SU-DHL-6 (cell line): Measurements from ENCODE around the gene PNPLA6.

ENCODE experiments used
- H2AFZ ChIP-seq: fragments of 200-600 bp; sonication (generic); 2 replicates; pipeline ENCODE4 v1.6.1; 2014; ENCODE audit warnings: low read depth, mild to moderate bottlenecking, moderate library complexity, mixed read lengths, antibody characterized with exemption, low read length; ENCODE audit not compliant: severe bottlenecking
- H3F3A ChIP-seq: fragments of 200-600 bp; shearing (Covaris generic); 2 replicates; pipeline ENCODE4 v1.6.0; 2016; ENCODE audit warnings: antibody characterized with exemption, mild to moderate bottlenecking; ENCODE audit not compliant: insufficient read depth
- H3K27ac ChIP-seq: fragments of 200-600 bp; sonication (generic); 2 replicates; pipeline ENCODE4 v1.5.1; 2016; ENCODE audit warnings: low read depth, mild to moderate bottlenecking, low read length, moderate library complexity, mixed read lengths
- H3K27me3 ChIP-seq: fragments of 200-600 bp; sonication (generic), shearing (Covaris generic); 2 replicates; pipeline ENCODE4 v1.6.0; 2014; ENCODE audit warnings: mild to moderate bottlenecking, low read length
- H3K36me3 ChIP-seq: fragments of 200-600 bp; sonication (generic); 2 replicates; pipeline ENCODE4 v1.6.1; 2014; ENCODE audit warnings: mild to moderate bottlenecking, low read length, mixed read lengths
- H3K4me2 ChIP-seq: fragments of 300-600, 200-600 bp; shearing (Covaris generic), sonication (generic); 2 replicates; pipeline ENCODE4 v1.6.0; 2014; ENCODE audit warnings: low read length, low read depth, mild to moderate bottlenecking; ENCODE audit not compliant: poor library complexity, severe bottlenecking
- H3K4me3 ChIP-seq: fragments of 200-600 bp; sonication (generic); 2 replicates; pipeline ENCODE4 v1.5.1; 2014; ENCODE audit warnings: antibody characterized with exemption, low read length, mild to moderate bottlenecking, mixed read lengths; ENCODE audit not compliant: insufficient read depth, poor library complexity, severe bottlenecking
- H3K79me2 ChIP-seq: fragments of 200-600 bp; sonication (generic); 2 replicates; pipeline ENCODE4 v1.6.1; 2014; ENCODE audit warnings: mild to moderate bottlenecking, low read length, moderate library complexity; ENCODE audit not compliant: insufficient read depth
- H3K9ac ChIP-seq: fragments of 200-600 bp; sonication (generic); 2 replicates; pipeline ENCODE4 v1.7.0; 2014; ENCODE audit warnings: mild to moderate bottlenecking, low read length
- H3K9me2 ChIP-seq: fragments of 200-600 bp; sonication (generic); replicated peaks from 2 replicates; pipeline ENCODE4 v1.6.1; 2014; ENCODE audit warnings: low read length; ENCODE audit not compliant: insufficient read depth
- H3K9me3 ChIP-seq: fragments of 200-600 bp; sonication (generic); 2 replicates; pipeline ENCODE4 v1.6.1; 2014; ENCODE audit warnings: low read length, mixed read lengths; ENCODE audit not compliant: insufficient read depth
- H4K20me1 ChIP-seq: fragments of 200-600 bp; sonication (generic); 2 replicates; pipeline ENCODE4 v1.6.1; 2014; ENCODE audit warnings: low read depth, mild to moderate bottlenecking, antibody characterized with exemption, low read length, moderate library complexity, mixed read lengths
- CTCF ChIP-seq: fragments of 200-600 bp; sonication (generic); IDR thresholded peaks from one replicate; pipeline ENCODE4 v1.5.1; 2017; ENCODE audit warnings: antibody characterized with exemption, mild to moderate bottlenecking, low read length, moderate library complexity; ENCODE audit not compliant: insufficient read depth, poor library complexity, severe bottlenecking
- EZH2phosphoT487 ChIP-seq: fragments of 200-600 bp; sonication (generic), shearing (Covaris generic); conservative IDR thresholded peaks from 2 replicates; pipeline ENCODE4 v1.6.1; 2018; ENCODE audit warnings: mild to moderate bottlenecking, antibody characterized with exemption, low read length, moderate library complexity, mixed read lengths

PNPLA6 gene

GRCh38 chr19:7509625-7510024 lies 25.9 kb upstream of the PNPLA6 start:
- H3K4me3 ChIP-seq: no peak overlapping the region
- no peak overlapping the region for H3K27ac ChIP-seq
- H3K9me3 ChIP-seq: no peaks in the 10 kb centered on the region
- H3K4me2 ChIP-seq: no peak overlapping the region
- H3K36me3 ChIP-seq: no peaks in the 10 kb centered on the region
- no peaks in the 10 kb centered on the region for H4K20me1 ChIP-seq
- no peak overlapping the region for H2AFZ ChIP-seq
- H3F3A ChIP-seq: no peaks in the 10 kb centered on the region
- H3K9me2 ChIP-seq: no peaks in the 10 kb centered on the region
- H3K27me3 ChIP-seq: no peaks in the 10 kb centered on the region
- no peak overlapping the region for H3K9ac ChIP-seq
- no peak for TF ChIP-seq CTCF
- no peak for TF ChIP-seq EZH2phosphoT487
- no peaks in the 10 kb centered on the region for H3K79me2 ChIP-seq

GRCh38 chr19:7512400-7512851 lies 23.1 kb upstream of the PNPLA6 start:
- no peak overlapping the region for H2AFZ ChIP-seq

GRCh38 chr19:7513809-7514642 lies 21.5 kb upstream of the PNPLA6 start:
- Histone ChIP-seq H3K27ac (no peak overlapping the region), H2AFZ (no peak overlapping the region), H3K4me3 (no peak overlapping the region), H3K27me3 (no peaks in the 10 kb centered on the region), H3K9me2 (no peaks in the 10 kb centered on the region), H3K4me2 (no peak overlapping the region), H3K9me3 (no peaks in the 10 kb centered on the region), H3K9ac (no peak overlapping the region), H3F3A (no peaks in the 10 kb centered on the region), H3K79me2 (no peaks in the 10 kb centered on the region), H4K20me1 (no peaks in the 10 kb centered on the region), H3K36me3 (no peaks in the 10 kb centered on the region)
- no peak for TF ChIP-seq CTCF
- TF ChIP-seq EZH2phosphoT487: no peak

More at GRCh38 chr19:7512400-7512851, 23.1 kb upstream of the PNPLA6 start:
- Histone ChIP-seq H3K9me3 (no peaks in the 10 kb centered on the region), H3K27me3 (no peaks in the 10 kb centered on the region), H3K9ac (no peak overlapping the region), H3K4me2 (no peak overlapping the region), H3K9me2 (no peaks in the 10 kb centered on the region), H3K4me3 (no peak overlapping the region), H3K36me3 (no peaks in the 10 kb centered on the region), H3K79me2 (no peaks in the 10 kb centered on the region), H4K20me1 (no peaks in the 10 kb centered on the region), H3F3A (no peaks in the 10 kb centered on the region), H3K27ac (no peak overlapping the region)
- TF ChIP-seq CTCF (no peak), EZH2phosphoT487 (no peak)
